ENCODE results near the gene LRRC8D.

The LRRC8D gene

DNA sequence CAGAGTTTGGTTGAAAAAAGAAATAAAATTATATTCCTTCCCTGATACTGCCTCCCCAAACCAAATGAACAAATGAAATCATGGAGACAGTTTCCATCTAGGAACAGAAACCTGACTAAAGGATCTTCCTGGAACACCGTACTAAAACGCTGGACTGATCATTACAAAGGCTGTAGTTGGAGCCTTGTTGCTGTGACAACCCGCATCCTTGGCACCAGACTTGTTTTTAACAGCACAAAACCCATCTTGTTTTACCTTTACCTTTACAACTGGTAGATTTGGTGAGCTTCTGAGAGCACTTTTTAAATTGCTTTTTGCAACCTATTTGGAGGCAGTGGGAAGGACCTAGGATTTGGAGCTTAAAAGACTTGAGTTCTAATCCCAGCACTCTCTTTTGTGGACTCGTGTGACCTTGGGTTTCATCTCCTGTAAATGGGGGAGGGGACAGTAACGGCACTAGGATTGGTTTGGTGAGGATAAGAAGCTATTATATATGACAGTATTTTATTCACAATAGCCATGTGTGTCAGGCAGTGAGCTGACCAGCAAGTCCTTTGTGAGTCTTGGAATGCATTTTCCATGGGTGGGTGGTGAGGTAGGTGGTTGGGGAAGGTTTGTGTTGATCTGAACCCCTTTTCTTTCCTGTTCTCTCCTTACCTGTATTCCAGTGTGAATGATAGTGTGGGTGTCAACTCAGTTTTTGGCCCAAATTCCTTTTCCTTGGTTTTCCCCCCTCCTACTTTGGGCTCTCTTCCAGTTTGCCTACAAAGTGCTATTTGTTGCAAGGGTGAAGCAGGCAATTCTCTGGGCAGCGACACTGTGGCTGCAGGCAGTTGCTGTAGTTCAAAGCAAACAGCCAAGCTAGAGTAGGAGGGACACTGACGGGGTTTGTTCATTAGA, 12.6 kb downstream of the LRRC8D start:
- no peak for DNase-seq (ENCODE audit: low read depth, low spot score)

DNA sequence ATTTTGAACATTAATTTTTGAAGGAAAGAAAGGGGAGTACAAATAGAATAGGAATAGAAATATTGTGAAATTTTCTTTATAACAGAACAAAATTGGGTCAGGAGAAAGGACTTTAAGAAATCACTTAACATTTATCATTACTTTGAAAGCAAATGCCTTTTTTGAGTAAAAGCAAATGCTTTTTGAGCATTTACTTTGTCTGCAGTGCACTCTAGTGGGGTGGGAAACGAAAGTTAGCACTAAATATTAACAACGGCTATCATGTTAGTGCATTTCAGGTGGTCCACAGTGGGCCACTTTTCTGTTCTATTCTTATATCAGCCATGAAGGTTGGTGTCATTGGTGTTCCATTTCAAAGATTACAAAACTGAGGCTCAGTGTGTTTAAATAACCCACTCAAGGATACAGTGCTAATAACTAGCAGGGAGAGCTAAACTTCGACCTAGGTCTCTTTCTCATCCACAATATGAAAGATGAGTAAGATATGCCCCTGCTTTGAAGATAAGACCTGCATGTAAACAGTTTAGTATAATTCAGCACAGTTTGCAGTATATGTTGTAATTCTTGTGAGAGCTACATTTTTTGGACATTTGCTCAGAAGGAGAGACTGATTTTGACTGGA, 13.4 kb downstream of the LRRC8D start:
- no peak for DNase-seq (ENCODE audit: low read depth, low spot score)

DNA sequence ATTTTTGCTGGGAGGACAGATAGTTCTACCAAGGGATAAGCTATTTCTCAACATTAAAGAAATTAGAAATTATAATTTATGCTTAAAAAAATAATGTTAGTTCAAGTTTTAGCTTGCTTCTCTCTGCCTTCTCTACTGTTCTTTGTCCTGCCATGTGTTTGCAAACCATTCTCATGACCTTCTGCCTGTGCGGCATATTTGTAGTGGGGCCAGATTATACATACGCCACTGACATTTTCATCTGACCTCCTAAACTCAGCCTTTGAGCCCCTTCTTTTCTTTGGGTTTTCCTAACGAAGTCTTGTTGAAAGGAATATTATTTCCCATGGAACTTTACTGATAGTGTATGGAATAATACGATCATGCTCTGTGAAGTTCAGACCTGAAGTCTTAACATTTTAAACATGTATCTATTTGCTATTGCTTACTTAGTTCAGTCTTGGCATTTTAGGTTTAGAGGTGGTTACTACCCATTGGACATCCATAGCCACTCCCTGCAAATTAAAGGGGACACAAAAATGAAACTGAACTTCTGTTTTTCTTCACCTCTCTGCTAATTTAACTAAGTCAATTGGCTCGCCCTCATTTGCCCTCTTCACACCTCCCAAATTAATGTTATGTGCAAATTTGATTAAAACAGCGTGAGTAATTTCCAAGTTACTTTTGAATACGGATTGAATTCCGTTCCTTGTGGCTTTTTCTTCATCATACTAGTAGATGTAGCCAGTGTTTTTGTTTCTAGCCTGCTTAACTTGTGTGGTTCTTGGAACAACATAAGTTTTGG, 15.6 kb downstream of the LRRC8D start:
- no peak for DNase-seq (ENCODE audit: low read depth, low spot score)

DNA sequence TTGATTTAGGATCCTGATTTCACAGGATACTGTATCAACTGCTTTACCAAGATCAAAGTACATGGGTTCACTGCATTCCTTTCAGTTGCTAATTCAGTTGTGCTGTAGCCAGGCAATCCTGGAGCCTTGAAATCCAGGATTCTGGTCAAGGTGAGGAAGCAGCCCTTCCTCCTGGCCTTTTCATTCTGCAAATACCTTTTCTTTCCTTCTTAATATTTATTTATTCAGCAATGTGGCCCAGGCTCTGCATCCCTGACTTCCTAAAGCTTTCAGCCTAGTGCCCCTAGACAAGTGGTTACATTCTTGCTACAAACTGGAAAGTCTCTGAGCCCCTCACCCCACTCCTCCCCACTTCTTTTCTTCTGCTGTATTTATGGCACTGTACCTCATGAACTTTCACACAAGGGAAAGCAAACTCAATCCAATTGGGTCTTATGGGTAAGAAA, 16.2 kb downstream of the LRRC8D start:
- no peak for DNase-seq (ENCODE audit: low read depth, low spot score)

DNA sequence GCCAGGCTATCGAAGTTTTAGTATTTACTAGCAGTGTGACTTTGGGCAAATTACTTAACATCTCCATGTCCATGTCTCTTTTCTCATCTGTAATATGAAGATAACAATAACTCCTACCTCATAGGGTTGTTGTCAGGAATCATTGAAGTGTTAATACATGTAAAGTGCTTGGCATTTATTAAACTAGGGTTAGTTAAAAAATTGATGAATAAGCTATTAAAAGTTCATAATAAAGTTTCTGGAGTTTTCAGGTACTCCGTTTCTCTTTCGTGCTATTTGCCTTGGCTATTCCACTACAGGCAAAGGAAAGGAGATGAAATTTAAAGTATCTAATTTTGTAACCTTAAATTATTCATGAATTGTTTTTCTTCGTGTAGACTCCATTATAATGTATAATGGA, 16.7 kb downstream of the LRRC8D start:
- no peak for DNase-seq (ENCODE audit: low read depth, low spot score)

DNA sequence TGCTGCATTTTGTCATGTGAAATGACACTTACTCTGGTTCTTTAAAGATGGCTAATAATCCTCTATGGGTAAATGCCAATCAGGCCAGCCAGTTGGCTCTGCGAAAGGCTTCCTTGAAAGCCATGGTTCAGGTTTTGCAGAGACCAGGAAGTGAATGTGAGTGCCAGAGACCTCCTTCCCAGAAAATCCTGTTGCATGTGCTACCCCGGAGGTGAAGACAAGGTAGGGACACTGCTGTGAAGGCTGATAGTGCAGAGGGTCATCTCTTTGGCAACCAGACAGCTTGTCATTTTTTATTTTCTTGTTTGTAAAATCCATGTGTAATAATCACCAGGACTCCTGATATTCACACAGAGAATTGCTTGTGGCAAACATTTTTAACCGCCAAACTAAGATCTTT, 18.7 kb downstream of the LRRC8D start:
- DNase-seq (ENCODE audit: low read depth, low spot score), result no peak

DNA sequence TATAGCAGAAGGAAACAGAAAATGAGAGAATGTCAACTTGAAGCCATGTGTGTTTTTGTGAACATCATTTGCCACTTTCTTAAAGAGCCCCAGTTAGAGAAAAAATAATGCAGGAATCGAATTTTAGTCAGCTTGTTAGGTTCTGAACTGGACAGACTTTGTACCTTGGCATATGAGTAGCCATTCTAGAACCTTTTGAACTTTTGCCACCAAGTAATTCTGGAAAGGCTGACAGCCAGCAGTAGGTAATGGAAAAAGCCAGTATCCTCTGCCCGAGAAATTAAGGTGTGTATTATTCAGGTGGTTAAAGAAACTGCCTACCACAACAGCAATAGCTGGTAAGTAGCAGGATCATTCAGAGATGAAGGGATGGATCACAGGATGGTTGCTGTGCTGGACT, 20.7 kb downstream of the LRRC8D start:
- no peak for DNase-seq (ENCODE audit: low read depth, low spot score)

DNA sequence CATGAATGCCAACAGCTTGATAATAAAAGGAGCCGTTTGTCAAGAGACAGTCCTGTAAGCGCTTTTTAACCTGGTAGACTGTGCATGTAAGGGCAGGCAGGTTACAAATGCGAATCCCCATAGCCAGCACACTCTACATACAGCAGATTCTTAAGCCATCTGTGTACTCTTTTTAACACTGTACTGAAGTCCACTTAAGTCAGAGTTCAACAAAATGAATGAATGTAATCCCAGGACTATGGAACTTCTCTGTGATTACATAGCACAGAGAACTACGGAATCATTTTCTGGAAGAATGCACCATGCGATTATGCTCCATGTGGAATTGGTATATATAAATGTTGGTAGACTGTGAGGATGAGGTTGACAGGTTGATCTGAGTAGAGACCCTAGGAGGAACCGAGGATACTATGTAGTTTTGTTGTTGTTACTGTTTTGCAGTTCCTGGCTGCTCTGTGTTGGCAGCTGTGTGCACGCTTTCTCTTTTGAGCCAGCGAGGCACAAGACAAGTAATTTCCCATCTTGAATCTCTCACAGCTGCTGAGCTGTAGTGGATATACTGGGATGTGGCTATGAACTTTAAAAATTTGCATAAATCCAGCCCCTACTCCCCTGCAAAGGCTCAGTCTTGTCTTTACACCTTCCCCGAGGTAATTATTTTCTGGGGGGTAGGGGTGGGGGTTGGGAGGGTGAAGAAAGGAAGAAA, 21.9 kb downstream of the LRRC8D start:
- no peak for DNase-seq (ENCODE audit: low read depth, low spot score)

DNA sequence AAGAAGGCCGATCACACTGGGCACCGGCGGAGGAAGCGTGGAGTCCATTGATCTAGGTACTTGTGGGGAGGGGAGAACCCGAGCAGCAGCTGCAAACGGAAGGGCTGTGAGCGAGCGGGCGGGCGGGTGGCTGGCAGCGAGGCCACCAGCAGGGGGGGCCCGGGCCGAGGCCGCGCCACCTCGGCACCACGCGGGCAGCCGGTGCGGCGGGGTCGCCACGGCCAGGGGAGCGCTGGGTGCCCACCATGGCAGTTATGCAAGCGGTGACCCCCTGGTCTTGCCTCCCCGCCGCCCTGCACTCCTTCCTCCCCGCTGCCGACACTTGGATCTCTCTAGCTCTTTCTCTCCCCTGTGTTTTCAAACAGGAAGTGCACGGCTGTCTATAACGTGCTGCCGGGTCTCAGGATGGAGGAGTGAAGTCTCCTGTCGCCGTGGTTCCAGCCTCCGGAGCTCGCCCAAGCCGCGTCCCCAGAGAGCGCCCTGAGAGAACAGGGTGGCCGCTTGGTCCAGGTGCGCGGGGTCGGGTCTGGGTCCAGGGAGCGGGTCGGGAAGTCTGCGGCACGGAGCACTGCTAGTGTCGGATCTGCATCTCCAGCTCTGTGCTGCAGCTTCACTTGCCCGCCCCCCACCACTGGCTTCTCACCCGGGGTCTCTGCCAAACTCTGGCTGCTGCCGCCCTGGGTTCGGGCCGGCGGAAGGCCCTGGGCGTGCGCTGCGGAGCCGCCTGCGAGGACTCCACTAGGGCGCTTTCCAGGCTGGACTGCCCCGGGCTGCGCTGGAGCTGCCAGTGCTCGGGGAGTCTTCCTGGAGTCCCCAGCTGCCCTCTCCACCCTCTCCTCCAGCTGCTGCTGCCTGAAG, 22.7 kb downstream of the LRRC8D start:
- DNase-seq (ENCODE audit: low read depth, low spot score), result no peak

DNA sequence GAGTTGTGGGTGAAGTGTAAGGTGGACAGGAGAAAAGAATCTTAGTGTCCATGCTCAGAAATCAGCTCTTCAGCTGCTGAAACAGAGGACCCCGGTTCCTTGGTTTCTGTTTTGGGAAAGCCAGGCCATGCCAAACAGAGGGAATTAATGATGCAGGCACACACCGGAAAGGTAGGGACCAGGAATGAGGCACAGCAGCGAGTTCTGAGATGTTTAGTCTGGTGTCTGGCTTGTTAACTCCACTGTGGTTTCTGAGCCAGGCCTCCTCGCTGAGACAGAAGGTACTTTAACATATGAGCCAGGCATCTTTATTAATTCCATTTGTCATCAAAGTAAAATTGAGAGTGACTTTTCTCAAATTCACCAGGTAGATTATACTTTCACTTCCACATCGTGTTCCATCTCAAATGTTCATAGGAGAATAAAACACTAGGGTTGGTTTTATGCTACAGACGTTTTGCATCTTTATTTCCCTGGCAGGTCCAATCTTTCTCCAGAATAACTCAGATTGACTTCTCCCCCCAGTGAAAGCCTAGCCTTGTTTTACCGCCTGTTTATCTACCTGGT, 23.5 kb downstream of the LRRC8D start:
- DNase-seq (ENCODE audit: low read depth, low spot score), result no peak

DNA sequence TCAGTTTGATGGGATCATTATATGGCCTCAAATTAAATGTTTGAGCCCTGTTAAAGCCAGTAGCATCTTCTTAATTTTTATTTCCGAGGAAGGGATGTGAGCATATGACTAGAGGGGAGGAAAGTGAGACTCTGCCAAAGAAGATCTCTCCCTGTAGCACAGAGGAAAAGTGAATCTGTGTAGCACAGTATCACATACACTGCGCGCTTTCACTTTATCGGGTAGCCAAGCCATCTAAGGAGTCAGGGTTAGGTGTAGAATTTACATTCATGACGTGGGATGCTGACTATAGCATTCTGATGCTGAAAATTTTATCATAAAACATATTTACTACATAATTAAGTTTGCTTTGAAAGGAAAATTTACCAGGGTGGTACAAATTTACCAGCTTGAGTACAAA, 24.0 kb downstream of the LRRC8D start:
- DNase-seq (ENCODE audit: low read depth, low spot score), result no peak

DNA sequence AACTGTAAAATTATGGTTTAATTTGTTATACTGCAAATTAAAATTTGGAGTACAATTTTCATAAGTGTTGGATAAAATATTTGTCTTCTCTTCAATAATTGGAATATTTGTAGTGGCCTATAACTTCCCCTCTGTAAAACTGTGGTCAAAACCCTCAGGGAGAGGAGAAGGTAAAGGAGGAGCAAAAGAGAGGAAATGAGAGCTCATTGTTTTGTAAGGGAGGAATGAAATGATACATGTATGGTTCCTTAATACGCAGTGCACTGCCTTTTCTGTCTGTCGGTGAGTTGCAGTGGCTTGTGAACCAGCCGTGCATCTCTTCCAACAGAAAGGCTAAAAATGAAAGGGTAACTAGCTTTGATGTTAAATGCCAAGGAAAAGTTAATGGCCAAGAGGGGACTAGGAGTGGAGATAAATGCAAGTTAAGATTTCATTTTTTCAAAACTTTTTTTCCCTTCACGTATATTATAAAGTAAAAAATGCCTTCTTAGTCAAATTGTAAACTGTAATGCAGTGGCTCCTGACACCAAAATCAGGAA, 26.4 kb downstream of the LRRC8D start:
- no peak for DNase-seq (ENCODE audit: low read depth, low spot score)

DNA sequence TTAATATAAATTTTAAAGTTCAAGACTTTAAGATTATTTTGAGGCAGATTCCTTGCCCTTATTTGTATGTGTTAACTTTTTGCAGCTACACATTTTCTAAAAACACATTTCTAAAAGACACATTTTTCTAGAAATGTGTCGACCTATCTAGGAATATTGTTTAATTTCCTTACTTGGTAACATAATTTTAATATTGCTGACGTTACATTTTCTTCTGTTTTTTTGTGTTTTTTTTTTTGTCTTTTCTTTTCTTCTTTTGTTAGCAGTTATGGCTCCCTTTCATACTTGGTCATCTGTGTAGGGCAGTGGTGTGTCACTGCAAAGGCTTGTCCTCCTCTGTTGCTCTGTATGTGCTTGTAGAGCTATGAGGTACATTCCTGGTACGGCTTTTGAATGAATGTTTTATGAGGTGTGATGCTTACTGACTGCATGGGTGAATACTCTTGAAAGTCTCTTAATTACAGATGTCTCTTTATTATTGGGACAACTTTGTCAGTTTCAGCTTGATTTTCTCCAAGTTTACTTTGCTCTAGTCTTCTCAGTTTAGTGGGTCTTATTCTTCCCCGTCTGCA, 30.1 kb downstream of the LRRC8D start:
- DNase-seq (ENCODE audit: low read depth, low spot score), result no peak

DNA sequence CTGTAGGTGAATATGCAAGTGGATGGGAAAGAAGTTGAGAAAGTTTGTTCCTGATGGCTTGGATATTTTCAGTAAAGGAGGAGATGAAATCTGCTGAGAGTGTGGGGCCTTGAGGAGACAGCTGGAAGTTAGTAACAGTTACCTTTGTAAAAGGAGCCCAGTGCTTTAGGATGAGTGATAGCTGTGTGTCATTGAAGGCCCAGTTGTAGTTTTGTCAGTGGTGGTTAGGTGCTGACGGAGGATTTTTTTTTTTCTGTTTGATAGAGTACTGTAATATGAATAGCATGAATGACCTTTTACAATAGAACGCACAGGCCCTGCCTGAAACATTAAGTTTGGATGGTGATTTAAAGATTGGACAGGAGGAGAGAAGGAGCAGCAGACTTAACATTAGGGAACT, 33.3 kb downstream of the LRRC8D start:
- no peak for DNase-seq (ENCODE audit: low read depth, low spot score)

DNA sequence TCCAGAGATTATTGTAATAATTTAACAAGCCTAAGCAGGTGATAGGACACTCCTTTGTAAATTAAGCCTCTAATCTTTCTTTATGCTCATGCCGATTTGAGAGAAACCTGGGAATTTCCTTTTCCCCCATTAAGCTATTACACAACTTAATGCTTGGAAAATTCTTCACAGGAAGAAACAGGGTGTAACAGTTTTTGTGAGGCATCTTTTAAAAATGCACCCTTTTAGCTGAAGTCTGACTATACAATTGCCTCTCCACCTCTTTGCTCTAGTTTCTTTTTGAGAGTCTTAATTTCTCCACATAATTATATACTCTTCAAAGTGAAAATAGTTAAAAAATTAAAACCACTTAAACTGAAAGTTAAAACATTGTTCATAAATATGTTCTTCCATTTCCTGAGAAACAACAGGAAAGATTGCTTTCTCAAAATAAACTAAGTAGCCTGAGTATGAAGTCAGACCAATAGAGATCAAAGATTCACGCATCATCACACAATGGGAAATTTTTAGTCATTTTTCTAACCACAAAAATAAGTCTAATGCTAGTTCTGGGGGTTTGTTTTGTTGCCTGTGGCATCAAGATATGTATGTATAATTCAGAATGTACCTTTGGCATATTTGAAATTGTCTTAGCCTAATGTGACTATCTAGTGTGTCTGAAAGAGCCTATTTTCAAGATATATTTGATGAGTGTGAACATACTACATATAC, 34.7 kb downstream of the LRRC8D start:
- no peak for DNase-seq (ENCODE audit: low read depth, low spot score)

DNA sequence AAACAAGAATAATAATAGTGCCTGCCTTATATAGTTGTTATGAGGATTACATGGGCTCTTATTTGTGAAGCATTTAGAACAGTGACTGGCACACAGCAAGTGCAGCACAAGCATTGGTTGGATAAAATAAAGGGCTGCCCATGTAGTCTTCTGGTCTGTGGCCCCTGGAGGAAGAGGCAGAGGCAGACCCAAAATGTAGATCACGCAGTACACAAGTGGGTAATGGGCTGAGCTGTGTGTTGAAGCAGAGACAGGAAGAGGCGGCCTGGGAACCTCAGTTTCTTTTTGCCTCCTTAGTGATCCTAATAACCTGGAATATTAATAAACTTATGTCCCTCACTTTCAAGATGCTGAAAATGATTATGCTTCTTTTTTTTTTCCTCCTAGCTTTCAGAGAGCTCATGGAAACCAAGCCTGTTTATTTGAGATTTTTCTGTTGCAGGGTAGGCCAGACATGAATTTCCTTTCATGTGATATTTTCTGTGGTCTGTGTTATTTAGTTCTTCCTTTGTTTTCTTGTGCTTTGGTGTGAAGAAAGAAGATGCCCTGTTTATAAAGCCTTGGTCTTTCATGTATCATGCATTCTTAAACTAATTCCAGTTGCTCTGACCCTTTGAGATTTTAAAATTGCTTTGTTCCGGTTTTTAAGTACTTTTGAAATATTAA, 42.5 kb downstream of the LRRC8D start:
- no peak for DNase-seq (ENCODE audit: low read depth, low spot score)

DNA sequence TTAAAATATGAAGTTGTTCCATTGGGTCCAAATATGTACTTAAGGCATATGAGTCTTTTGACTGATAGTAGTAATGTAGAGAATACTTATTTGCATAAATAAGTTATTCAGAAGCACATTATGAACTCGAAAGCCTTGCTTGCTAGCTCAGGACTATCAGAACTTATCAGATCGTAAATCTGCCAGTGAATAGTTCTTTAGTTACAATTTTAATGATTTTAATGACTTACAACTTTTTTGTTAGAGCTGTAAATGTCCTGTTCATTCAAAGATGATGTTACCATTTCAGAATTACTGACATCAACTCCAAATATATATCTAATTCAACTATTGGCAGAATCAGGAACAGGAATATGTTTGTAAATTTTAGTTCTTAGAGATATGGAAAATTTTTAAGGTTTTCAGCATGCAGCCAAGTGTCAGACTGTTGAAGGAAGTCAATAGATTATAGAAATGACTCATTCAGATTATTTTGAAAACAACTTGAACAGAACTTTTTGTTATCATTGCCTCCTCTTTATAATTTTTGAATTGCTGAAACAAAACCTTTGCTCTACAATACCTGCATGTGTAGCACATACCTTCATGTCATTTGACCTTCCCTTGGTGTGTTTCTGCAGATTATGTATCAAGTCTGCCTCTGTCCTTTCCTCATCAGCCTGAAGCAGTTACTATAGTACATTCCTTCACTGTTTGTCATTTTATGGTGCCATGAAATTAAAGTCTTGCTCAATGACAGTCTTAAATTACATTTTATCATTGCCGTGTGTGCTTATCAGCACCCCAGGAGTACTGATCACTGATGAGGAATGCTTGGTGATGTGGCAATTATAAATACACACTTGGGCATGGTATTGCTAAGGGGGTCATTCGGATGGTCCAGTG, 44.9 kb downstream of the LRRC8D start:
- no peak for DNase-seq (ENCODE audit: low read depth, low spot score)

DNA sequence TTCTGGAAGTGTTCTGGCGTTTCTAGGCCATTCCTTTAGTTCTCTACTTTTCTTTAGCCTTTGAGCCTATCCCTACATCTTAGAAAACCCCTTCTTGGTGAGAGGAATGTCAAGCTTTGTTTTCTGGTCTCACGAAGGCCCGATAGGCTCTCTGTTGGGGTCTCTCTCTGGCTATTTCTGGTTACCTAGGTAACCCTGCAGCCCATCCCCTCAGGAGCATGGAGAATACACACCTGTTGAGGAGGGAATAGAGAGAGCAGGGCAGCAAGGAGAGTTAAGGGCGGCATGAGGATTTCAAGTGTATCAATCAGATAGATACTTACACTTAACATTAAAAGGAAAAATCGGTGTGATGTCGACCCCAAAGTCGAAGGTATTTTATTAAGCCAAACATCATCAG, 45.7 kb downstream of the LRRC8D start:
- DNase-seq (ENCODE audit: low read depth, low spot score), result no peak
